HEK293 (cell line): Measurements from ENCODE around the gene AKR1C3.

Experiments
- TSHZ1 ChIP-seq: fragments of 450-650 bp; formaldehyde crosslinking; IDR thresholded peaks from 2 replicates; pipeline ENCODE4 v1.5.1; 2016; ENCODE audit warnings: missing biosample characterization, missing genetic modification characterization, borderline replicate concordance
- ZBTB8A ChIP-seq: fragments of 450-650 bp; formaldehyde crosslinking; IDR thresholded peaks from 2 replicates; pipeline ENCODE4 v1.5.1; 2016; ENCODE audit warnings: missing biosample characterization, missing genetic modification characterization
- ZNF311 ChIP-seq: fragments of 450-650 bp; formaldehyde crosslinking; IDR thresholded peaks from 2 replicates; pipeline ENCODE4 v1.5.1; 2017; ENCODE audit warnings: missing biosample characterization, missing genetic modification characterization, borderline replicate concordance
- ZNF366 ChIP-seq: fragments of 450-650 bp; formaldehyde crosslinking; conservative IDR thresholded peaks from 2 replicates; pipeline ENCODE4 v1.5.1; 2016; ENCODE audit warnings: missing biosample characterization, missing genetic modification characterization
- ZNF449 ChIP-seq: fragments of 450-650 bp; formaldehyde crosslinking; IDR thresholded peaks from 2 replicates; pipeline ENCODE4 v1.5.1; 2017; ENCODE audit warnings: missing biosample characterization, mild to moderate bottlenecking, missing genetic modification characterization, moderate library complexity
- ZNF785 ChIP-seq: fragments of 450-650 bp; formaldehyde crosslinking; IDR thresholded peaks from 2 replicates; pipeline ENCODE4 v1.5.1; 2016; ENCODE audit warnings: missing biosample characterization, missing genetic modification characterization
- TF ChIP-seq, protein P1 (sequence below): fragments of 450-650 bp; formaldehyde crosslinking; IDR thresholded peaks from 2 replicates; pipeline ENCODE4 v1.5.1; 2016; ENCODE audit warnings: missing biosample characterization, missing genetic modification characterization
- TF ChIP-seq, protein P2 (sequence below): fragments of 450-650 bp; formaldehyde crosslinking; IDR thresholded peaks from 2 replicates; pipeline ENCODE4 v1.5.1; 2016; ENCODE audit warnings: missing biosample characterization, missing genetic modification characterization
- TF ChIP-seq, protein P3 (sequence below): fragments of 450-650 bp; formaldehyde crosslinking; IDR thresholded peaks from 2 replicates; pipeline ENCODE4 v1.5.1; 2016; ENCODE audit warnings: missing biosample characterization, missing genetic modification characterization
- TF ChIP-seq, protein P4 (sequence below): fragments of 450-650 bp; formaldehyde crosslinking; IDR thresholded peaks from 2 replicates; pipeline ENCODE4 v1.5.1; 2016; ENCODE audit warnings: missing biosample characterization, missing genetic modification characterization

GRCh38 chr10:5103481-5103880 is 9.3 kb downstream of the AKR1C3 start:
- TF ChIP-seq, protein P1, sequence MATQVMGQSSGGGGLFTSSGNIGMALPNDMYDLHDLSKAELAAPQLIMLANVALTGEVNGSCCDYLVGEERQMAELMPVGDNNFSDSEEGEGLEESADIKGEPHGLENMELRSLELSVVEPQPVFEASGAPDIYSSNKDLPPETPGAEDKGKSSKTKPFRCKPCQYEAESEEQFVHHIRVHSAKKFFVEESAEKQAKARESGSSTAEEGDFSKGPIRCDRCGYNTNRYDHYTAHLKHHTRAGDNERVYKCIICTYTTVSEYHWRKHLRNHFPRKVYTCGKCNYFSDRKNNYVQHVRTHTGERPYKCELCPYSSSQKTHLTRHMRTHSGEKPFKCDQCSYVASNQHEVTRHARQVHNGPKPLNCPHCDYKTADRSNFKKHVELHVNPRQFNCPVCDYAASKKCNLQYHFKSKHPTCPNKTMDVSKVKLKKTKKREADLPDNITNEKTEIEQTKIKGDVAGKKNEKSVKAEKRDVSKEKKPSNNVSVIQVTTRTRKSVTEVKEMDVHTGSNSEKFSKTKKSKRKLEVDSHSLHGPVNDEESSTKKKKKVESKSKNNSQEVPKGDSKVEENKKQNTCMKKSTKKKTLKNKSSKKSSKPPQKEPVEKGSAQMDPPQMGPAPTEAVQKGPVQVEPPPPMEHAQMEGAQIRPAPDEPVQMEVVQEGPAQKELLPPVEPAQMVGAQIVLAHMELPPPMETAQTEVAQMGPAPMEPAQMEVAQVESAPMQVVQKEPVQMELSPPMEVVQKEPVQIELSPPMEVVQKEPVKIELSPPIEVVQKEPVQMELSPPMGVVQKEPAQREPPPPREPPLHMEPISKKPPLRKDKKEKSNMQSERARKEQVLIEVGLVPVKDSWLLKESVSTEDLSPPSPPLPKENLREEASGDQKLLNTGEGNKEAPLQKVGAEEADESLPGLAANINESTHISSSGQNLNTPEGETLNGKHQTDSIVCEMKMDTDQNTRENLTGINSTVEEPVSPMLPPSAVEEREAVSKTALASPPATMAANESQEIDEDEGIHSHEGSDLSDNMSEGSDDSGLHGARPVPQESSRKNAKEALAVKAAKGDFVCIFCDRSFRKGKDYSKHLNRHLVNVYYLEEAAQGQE (tag by site-specific recombination) = no peak
- no peak for TF ChIP-seq ZBTB8A (tag by site-specific recombination)
- no peak for TF ChIP-seq TSHZ1 (tag by site-specific recombination)
- no peak for TF ChIP-seq ZNF366 (tag by site-specific recombination)
- TF ChIP-seq, protein P2, sequence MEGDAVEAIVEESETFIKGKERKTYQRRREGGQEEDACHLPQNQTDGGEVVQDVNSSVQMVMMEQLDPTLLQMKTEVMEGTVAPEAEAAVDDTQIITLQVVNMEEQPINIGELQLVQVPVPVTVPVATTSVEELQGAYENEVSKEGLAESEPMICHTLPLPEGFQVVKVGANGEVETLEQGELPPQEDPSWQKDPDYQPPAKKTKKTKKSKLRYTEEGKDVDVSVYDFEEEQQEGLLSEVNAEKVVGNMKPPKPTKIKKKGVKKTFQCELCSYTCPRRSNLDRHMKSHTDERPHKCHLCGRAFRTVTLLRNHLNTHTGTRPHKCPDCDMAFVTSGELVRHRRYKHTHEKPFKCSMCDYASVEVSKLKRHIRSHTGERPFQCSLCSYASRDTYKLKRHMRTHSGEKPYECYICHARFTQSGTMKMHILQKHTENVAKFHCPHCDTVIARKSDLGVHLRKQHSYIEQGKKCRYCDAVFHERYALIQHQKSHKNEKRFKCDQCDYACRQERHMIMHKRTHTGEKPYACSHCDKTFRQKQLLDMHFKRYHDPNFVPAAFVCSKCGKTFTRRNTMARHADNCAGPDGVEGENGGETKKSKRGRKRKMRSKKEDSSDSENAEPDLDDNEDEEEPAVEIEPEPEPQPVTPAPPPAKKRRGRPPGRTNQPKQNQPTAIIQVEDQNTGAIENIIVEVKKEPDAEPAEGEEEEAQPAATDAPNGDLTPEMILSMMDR (tag by site-specific recombination) = no peak
- no peak for TF ChIP-seq ZNF449
- TF ChIP-seq ZNF311 (tag by site-specific recombination) = no peak
- no peak for TF ChIP-seq ZNF785
- TF ChIP-seq, protein P3, sequence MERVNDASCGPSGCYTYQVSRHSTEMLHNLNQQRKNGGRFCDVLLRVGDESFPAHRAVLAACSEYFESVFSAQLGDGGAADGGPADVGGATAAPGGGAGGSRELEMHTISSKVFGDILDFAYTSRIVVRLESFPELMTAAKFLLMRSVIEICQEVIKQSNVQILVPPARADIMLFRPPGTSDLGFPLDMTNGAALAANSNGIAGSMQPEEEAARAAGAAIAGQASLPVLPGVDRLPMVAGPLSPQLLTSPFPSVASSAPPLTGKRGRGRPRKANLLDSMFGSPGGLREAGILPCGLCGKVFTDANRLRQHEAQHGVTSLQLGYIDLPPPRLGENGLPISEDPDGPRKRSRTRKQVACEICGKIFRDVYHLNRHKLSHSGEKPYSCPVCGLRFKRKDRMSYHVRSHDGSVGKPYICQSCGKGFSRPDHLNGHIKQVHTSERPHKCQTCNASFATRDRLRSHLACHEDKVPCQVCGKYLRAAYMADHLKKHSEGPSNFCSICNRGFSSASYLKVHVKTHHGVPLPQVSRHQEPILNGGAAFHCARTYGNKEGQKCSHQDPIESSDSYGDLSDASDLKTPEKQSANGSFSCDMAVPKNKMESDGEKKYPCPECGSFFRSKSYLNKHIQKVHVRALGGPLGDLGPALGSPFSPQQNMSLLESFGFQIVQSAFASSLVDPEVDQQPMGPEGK (tag by site-specific recombination) = no peak
- TF ChIP-seq, protein P4, sequence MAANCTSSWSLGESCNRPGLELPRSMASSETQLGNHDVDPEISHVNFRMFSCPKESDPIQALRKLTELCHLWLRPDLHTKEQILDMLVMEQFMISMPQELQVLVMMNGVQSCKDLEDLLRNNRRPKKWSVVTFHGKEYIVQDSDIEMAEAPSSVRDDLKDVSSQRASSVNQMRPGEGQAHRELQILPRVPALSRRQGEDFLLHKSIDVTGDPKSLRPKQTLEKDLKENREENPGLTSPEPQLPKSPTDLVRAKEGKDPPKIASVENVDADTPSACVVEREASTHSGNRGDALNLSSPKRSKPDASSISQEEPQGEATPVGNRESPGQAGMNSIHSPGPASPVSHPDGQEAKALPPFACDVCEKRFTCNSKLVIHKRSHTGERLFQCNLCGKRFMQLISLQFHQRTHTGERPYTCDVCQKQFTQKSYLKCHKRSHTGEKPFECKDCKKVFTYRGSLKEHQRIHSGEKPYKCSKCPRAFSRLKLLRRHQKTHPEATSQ (tag by site-specific recombination) = no peak
